ENCODE results near the gene HBG1.

HBG1 gene

DNA sequence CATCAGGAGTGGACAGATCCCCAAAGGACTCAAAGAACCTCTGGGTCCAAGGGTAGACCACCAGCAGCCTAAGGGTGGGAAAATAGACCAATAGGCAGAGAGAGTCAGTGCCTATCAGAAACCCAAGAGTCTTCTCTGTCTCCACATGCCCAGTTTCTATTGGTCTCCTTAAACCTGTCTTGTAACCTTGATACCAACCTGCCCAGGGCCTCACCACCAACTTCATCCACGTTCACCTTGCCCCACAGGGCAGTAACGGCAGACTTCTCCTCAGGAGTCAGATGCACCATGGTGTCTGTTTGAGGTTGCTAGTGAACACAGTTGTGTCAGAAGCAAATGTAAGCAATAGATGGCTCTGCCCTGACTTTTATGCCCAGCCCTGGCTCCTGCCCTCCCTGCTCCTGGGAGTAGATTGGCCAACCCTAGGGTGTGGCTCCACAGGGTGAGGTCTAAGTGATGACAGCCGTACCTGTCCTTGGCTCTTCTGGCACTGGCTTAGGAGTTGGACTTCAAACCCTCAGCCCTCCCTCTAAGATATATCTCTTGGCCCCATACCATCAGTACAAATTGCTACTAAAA, 22.8 kb downstream of the HBG1 start, which contains the start of gene HBB:
Gene HBB, minus strand, starts transcription at position 340 of the 579 bp plus-strand sequence. Its CDS starts 50 bp downstream, at position 290.
- no peak for DNase-seq (ENCODE audit: low read depth)

DNA sequence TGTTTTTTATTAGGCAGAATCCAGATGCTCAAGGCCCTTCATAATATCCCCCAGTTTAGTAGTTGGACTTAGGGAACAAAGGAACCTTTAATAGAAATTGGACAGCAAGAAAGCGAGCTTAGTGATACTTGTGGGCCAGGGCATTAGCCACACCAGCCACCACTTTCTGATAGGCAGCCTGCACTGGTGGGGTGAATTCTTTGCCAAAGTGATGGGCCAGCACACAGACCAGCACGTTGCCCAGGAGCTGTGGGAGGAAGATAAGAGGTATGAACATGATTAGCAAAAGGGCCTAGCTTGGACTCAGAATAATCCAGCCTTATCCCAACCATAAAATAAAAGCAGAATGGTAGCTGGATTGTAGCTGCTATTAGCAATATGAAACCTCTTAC, 24.2 kb downstream of the HBG1 start:
- no peak for DNase-seq (ENCODE audit: low read depth)

DNA sequence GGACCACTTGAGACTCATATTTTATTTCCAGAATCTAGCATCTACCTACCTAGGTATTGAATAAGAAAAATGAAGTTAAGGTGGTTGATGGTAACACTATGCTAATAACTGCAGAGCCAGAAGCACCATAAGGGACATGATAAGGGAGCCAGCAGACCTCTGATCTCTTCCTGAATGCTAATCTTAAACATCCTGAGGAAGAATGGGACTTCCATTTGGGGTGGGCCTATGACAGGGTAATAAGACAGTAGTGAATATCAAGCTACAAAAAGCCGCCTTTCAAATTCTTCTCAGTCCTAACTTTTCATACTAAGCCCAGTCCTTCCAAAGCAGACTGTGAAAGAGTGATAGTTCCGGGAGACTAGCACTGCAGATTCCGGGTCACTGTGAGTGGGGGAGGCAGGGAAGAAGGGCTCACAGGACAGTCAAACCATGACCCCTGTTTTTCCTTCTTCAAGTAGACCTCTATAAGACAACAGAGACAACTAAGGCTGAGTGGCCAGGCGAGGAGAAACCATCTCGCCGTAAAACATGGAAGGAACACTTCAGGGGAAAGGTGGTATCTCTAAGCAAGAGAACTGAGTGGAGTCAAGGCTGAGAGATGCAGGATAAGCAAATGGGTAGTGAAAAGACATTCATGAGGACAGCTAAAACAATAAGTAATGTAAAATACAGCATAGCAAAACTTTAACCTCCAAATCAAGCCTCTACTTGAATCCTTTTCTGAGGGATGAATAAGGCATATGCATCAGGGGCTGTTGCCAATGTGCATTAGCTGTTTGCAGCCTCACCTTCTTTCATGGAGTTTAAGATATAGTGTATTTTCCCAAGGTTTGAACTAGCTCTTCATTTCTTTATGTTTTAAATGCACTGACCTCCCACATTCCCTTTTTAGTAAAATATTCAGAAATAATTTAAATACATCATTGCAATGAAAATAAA, 24.8 kb downstream of the HBG1 start:
- DNase-seq (ENCODE audit: low read depth): no peak

DNA sequence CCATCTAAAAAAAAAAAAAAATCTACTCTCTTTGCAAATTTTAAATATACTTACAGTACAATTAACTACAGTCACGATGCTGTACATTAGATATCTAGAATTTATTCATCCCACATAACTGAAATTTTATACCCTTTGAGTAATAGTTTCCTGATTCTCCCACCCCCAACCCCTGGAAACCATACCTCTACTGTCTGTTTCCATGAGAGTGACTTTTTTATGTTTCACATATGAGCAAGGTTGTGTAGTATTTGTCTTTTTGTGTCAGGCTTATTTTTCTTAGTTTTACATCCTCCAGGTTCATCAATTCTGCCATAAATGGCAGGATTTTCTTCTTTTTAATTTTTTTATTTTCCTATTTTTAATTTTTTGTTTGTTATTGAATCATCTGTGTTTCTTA, 26.0 kb downstream of the HBG1 start:
- no peak for DNase-seq (ENCODE audit: low read depth)

DNA sequence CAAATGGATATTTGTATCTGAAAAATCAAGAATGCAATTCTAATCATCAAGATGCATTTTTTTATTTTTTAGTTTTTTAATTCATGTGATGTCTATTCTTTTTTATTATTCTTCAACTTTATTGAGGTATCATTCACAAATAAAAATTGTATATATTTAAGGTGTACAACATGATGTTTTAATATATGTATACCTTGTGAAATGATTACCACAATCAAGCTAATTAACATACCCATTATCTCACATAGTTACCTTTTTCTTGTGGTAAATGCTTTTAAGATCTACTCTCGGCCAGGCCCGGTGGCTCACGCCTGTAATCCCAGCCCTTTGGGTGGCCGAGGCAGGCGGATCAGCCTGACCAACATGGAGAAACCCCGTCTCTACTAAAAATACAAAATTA, 26.5 kb downstream of the HBG1 start:
- no peak for DNase-seq (ENCODE audit: low read depth)

DNA sequence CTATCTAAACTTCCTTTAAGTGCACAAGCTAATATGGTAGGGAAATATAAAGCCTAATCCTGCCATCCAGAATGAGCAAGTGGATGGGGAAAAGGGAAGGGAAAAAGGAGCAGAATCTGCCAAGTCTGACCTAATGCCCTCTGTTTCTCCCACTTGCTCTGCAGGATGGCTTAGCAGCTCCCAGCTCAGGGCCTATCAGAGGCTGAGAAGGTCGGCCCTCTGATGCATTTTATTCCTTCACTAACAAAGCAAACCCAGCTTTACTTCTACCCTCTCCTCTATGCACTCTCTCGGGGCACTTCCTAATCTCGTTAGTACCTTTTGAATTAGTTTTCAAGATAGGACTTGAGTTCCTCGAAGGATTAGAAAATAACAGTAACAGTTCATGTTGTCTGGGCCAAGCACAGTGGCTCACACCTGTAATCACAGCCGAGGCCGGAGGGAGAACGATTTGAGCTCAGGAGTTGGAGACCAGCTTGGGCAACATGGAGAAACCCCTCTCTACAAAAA, 39.2 kb downstream of the HBG1 start:
- no peak for DNase-seq (ENCODE audit: low read depth)

DNA sequence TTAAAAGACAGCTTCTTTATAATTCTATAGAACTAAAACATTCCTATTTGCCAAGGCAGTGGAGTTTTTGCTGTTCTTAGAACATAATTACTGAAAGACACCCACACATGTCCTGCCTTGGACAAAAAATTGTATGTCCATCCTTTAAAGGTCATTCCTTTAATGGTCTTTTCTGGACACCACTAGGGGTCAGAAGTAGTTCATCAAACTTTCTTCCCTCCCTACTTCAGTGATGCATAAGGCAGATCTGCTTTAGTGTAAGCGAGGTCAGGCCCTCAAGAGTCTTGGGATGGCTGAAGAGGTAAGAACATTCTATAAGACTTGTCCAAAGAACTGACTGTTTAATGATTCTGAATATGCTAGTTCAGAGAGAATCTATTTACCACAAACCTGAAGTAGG, 44.9 kb downstream of the HBG1 start:
- DNase-seq (ENCODE audit: low read depth): peak; percentile 70

DNA sequence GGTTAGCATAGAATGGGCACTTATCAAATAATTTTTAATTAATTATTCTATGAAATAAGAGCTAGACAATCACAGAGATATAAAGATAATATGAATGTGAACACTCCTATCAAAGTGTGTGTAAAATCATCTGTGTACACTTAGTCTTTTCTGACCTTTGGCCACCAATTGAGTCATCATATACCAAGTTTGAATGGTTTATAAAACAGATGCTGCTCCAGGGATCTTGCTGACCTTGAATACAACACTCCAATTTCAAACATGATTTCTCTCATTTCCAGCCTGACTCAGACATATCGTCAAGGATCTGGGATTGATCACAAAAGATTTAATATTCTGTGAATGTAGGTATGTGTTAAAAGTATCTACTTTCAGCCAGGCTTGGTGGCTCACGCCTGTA, 46.3 kb downstream of the HBG1 start:
- DNase-seq (ENCODE audit: low read depth): no peak

DNA sequence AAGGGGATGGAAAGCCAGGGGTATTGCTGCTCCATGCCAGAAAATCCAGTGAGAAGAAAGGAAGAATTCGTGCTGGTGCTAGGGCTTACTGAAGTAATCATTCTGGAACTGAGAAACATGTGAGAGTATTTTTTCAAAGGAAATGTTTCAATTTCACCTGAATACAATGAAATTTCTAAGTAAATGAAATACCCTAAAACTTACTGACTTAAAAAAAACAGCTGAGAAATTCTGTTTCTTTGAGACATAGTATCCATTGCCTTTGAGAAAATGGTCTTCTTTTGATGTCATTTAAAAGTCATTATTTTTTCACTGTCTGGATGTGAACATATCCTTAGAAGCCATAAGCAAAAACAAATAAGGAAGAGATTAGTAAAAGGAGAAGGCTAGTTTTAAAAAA, 49.1 kb downstream of the HBG1 start, which contains the start of gene OR51V1:
Gene OR51V1, minus strand, starts transcription at position 101 of the 400 bp plus-strand sequence. Its CDS starts 0 bp downstream, at position 101.
- no peak for DNase-seq (ENCODE audit: low read depth)

DNA sequence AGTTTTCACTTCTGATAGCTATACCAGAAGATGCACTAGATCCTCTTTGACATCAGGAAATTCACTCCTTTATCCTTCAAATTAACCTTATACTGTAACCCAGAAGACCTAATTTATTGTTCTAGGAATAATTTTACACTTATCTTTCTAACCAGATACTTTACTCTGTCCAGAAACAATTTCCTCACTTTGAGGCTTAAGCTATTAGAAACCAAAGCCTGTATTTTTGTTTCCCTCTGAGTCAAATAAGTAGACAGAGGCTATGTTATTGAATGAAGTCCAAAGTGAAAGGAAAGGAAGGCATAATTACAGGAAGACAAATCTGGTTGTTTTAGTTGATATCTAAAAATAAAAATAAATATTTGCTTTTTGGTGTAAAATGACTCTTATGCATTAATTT, 51.4 kb downstream of the HBG1 start:
- DNase-seq (ENCODE audit: low read depth): no peak

All from fibroblast of the conjunctiva (primary cell).